GM18505 (cell line): ENCODE data around the gene MRPL45.

Source experiments
- ATAC-seq: cut with Tn5 transposase; IDR thresholded peaks from one replicate; pipeline ENCODE4 v1.9.1; 2021; ENCODE audit not compliant: unreplicated experiment
- POLR2A ChIP-seq: IDR thresholded peaks from 4 replicates; pipeline ENCODE4 v1.6.1; 2011; ENCODE audit warnings: borderline replicate concordance; ENCODE audit not compliant: insufficient read depth, insufficient read length; ENCODE audit errors: extremely low read depth

Gene MRPL45

GRCh38 chr17:38332735-38333134 lies 35.8 kb downstream of the MRPL45 start:
- no peak for TF ChIP-seq POLR2A
- no peak for ATAC-seq

GRCh38 chr17:38333635-38334295 lies 36.8 kb downstream of the MRPL45 start:
- TF ChIP-seq POLR2A = no peak
- no peak for ATAC-seq

- ATAC-seq = no peak
- TF ChIP-seq POLR2A = no peak
Measured at GRCh38 chr17:38334480-38335364, 37.8 kb downstream of the MRPL45 start.

GRCh38 chr17:38336838-38337237 lies 39.9 kb downstream of the MRPL45 start:
- no peak for ATAC-seq
- no peak for TF ChIP-seq POLR2A

GRCh38 chr17:38338053-38338452 lies 41.1 kb downstream of the MRPL45 start:
- ATAC-seq = no peak
- no peak for TF ChIP-seq POLR2A

GRCh38 chr17:38338535-38338934 lies 41.6 kb downstream of the MRPL45 start:
- TF ChIP-seq POLR2A = no peak
- ATAC-seq = no peak

GRCh38 chr17:38339891-38340290 lies 42.9 kb downstream of the MRPL45 start:
- no peak for ATAC-seq

GRCh38 chr17:38341035-38341721 lies 44.2 kb downstream of the MRPL45 start:
- no peak for TF ChIP-seq POLR2A
- no peak for ATAC-seq

More at GRCh38 chr17:38339891-38340290, 42.9 kb downstream of the MRPL45 start:
- TF ChIP-seq POLR2A = no peak

- TF ChIP-seq POLR2A = no peak
Measured at GRCh38 chr17:38342886-38343607, 46.1 kb downstream of the MRPL45 start.

GRCh38 chr17:38343608-38344419 lies 46.8 kb downstream of the MRPL45 start, which contains the start of gene GPR179:
GPR179 (minus strand) TSS chr17:38343956; CDS start chr17:38343789, 167 bp downstream.
- no peak for TF ChIP-seq POLR2A
- ATAC-seq = no peak

More at GRCh38 chr17:38342886-38343607, 46.1 kb downstream of the MRPL45 start:
- no peak for ATAC-seq

- no peak for ATAC-seq
- TF ChIP-seq POLR2A = no peak
Measured at GRCh38 chr17:38344420-38344745, 47.4 kb downstream of the MRPL45 start.

- no peak for TF ChIP-seq POLR2A
- no peak for ATAC-seq
Measured at GRCh38 chr17:38345743-38346142, 48.8 kb downstream of the MRPL45 start.
